Measurements from ENCODE around the gene ADARB2.

The ADARB2 gene

GRCh38 chr10:1672001-1672781 lies 65.1 kb downstream of the ADARB2 start:
- Histone ChIP-seq H3K4me3 (ENCODE audit: low read depth, low read length) (no peak overlapping the region), H3K27me3 (peaks cover 7% of the 10 kb centered on the region; the same call in 1 of the 2 replicates), H3K36me3 (no peaks in the 10 kb centered on the region), H3K4me1 (no peaks in the 10 kb centered on the region), H3K9me3 (no peaks in the 10 kb centered on the region)
- no peak for DNase-seq
- no peak for TF ChIP-seq CTCF (IDR thresholded peaks at IDR 0.05; ENCODE audit: low read depth, low read length)

GRCh38 chr10:1671366-1672000 lies 65.8 kb downstream of the ADARB2 start:
- Histone ChIP-seq H3K4me1 (no peaks in the 10 kb centered on the region), H3K27me3 (peaks cover 7% of the 10 kb centered on the region; the same call in 1 of the 2 replicates), H3K4me3 (ENCODE audit: low read depth, low read length) (no peak overlapping the region), H3K36me3 (no peaks in the 10 kb centered on the region), H3K9me3 (no peaks in the 10 kb centered on the region)
- no peak for TF ChIP-seq CTCF (IDR thresholded peaks at IDR 0.05; ENCODE audit: low read depth, low read length)
- no peak for DNase-seq

- DNase-seq = no peak
- H3K9me3 ChIP-seq = no peaks in the 10 kb centered on the region
- no peaks in the 10 kb centered on the region for H3K36me3 ChIP-seq
- H3K27me3 ChIP-seq = peaks cover 7% of the 10 kb centered on the region; the same call in 1 of the 2 replicates
- H3K4me3 ChIP-seq (ENCODE audit: low read depth, low read length) = no peak overlapping the region
- TF ChIP-seq CTCF (IDR thresholded peaks at IDR 0.05; ENCODE audit: low read depth, low read length) = no peak
- no peaks in the 10 kb centered on the region for H3K4me1 ChIP-seq
Measured at GRCh38 chr10:1670541-1671365, 66.6 kb downstream of the ADARB2 start.

- no peak for TF ChIP-seq CTCF (IDR thresholded peaks at IDR 0.05; ENCODE audit: low read depth, low read length)
- H3K4me1 ChIP-seq = no peaks in the 10 kb centered on the region
- H3K9me3 ChIP-seq = no peaks in the 10 kb centered on the region
- peaks cover 7% of the 10 kb centered on the region; the same call in 1 of the 2 replicates for H3K27me3 ChIP-seq
- no peak overlapping the region for H3K4me3 ChIP-seq (ENCODE audit: low read depth, low read length)
- DNase-seq = no peak
- H3K36me3 ChIP-seq = no peaks in the 10 kb centered on the region
Measured at GRCh38 chr10:1669433-1669832, 67.9 kb downstream of the ADARB2 start.

GRCh38 chr10:1668399-1668798 lies 68.9 kb downstream of the ADARB2 start:
- Histone ChIP-seq H3K9me3 (no peaks in the 10 kb centered on the region), H3K4me3 (ENCODE audit: low read depth, low read length) (no peak overlapping the region), H3K4me1 (no peaks in the 10 kb centered on the region), H3K27me3 (peaks cover 7% of the 10 kb centered on the region; the same call in 1 of the 2 replicates), H3K36me3 (no peaks in the 10 kb centered on the region)
- no peak for DNase-seq
- TF ChIP-seq CTCF (IDR thresholded peaks at IDR 0.05; ENCODE audit: low read depth, low read length) = no peak

All from BE2C (cell line).